Hematopoietic multipotent progenitor cell (in vitro differentiated cells): ENCODE data around the gene SPRR3. TPM values are rescaled to one million over a fixed set of nuclear protein-coding genes. Genes with fewer than 3 reads are reported as not detected.

ENCODE experiments used
- DNase-seq, 3 donors: peaks; one replicate each; pipeline ENCODE4 v3.0.0-alpha.2; 2011 to 2015; ENCODE audit warnings: low read depth in 2 of 3, low spot score in 2 of 3
- small RNA-seq: library from RNA; depleted of rRNA; stranded (forward); fragments of <200 nt; gene quantifications from one replicate; pipeline ENCODE3, GENCODE V24; 2012
- total RNA-seq: library from RNA; depleted of rRNA; stranded (reverse); fragments of >200 nt; gene quantifications from one replicate; pipeline ENCODE4 v1.2.3, GENCODE V29; 2012

SPRR3 gene
- total RNA-seq, 1 donor = not detected

DNA sequence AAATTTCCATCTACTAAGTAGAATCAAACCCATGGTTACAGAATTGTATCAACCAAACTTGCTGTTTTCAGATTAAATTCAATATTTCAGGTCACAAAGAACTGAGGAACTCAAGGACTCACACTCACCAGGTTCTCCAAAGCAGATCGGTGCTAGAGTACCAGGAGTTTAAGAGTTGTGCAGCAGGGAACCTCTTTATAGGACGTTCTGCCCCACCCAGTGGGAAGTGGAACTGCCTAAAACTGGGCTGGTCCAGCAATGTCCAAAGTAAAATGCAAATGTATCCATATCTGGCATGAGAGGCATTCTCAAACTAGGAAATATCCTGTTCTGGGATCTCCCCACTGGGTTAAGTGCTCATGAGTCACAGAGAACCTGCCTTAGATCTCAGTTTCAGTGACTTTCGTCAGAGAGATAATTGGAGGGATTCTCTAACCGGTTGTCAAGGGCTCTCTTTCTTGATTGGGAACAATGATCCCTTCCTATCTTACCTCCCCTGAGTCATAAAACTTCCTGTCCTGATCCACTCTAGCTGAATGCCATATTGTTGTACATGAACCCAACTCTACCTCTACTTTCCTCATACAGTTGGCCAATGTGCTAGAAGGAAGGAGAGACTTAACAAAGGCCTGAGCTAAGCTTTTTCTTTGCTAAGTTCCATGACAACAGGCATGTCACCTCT, 39.5 kb downstream of the SPRR3 start, which contains the start of gene SPRR2D:
SPRR2D (minus strand) TSS at position 171 of the 682 bp plus-strand sequence. CDS start 774 bp downstream, outside the sequence.
- DNase-seq = no peak

DNA sequence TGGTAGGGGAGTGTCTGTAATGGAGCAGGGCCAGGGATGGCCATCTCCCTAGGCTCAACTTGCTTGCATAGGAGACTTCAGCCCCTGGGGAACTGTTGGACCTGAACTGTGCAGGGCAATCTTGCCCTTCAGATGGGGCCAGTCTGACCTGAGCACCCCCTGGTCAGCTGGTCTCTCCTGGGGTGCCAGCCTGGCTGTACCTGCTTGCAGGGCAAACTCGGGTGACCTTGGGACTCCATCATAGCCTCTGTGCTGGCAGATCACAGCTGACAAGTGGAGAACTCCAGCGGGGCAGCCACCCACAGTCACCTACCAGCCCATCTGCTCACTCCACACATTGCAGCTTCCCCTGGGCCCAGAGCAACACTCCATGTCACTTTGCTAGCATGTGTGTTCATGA, 47.7 kb downstream of the SPRR3 start:
- DNase-seq = no peak

Small RNA genes lying within 50 kb of the gene (small RNA-seq; reads per million reads assigned to genes)
- gene AL356867.1 = not detected
- gene RF00322 = not detected
- not detected for gene SPRR1A

Other genes with a start within 250 kb of the SPRR3 start
- gene KPRP, start 243.7 kb upstream of the SPRR3 start, total RNA-seq = not detected
- gene LCE1F, start 226.6 kb upstream of the SPRR3 start, total RNA-seq = not detected
- gene LCE1E, start 215.5 kb upstream of the SPRR3 start, total RNA-seq = not detected
- not detected for gene LCE1D, start 205.0 kb upstream of the SPRR3 start, total RNA-seq
- gene LCE1C, start 195.1 kb upstream of the SPRR3 start, total RNA-seq = not detected
- not detected for gene LCE1B, start 189.8 kb upstream of the SPRR3 start, total RNA-seq
- not detected for gene LCE1A, start 174.3 kb upstream of the SPRR3 start, total RNA-seq
- not detected for gene LCE6A, start 158.9 kb upstream of the SPRR3 start, total RNA-seq
- gene LCE7A, start 141.8 kb upstream of the SPRR3 start, total RNA-seq = not detected
- not detected for gene SMCP, start 123.4 kb upstream of the SPRR3 start, total RNA-seq
- gene IVL, start 93.2 kb upstream of the SPRR3 start, total RNA-seq = not detected
- not detected for gene SPRR5, start 54.5 kb upstream of the SPRR3 start, total RNA-seq
- gene SPRR4, start 31.1 kb upstream of the SPRR3 start, total RNA-seq = not detected
- not detected for gene SPRR1A, start 17.7 kb upstream of the SPRR3 start, total RNA-seq
- not detected for gene SPRR1B, start 29.5 kb downstream of the SPRR3 start, total RNA-seq
- not detected for gene SPRR2D, start 39.4 kb downstream of the SPRR3 start, total RNA-seq
- not detected for gene SPRR2A, start 55.8 kb downstream of the SPRR3 start, total RNA-seq
- not detected for gene SPRR2B, start 69.9 kb downstream of the SPRR3 start, total RNA-seq
- not detected for gene SPRR2E, start 92.8 kb downstream of the SPRR3 start, total RNA-seq
- not detected for gene SPRR2F, start 111.8 kb downstream of the SPRR3 start, total RNA-seq
- not detected for gene SPRR2G, start 149.1 kb downstream of the SPRR3 start, total RNA-seq
- gene LELP1, start 201.7 kb downstream of the SPRR3 start, total RNA-seq = not detected
- not detected for gene PRR9, start 215.8 kb downstream of the SPRR3 start, total RNA-seq